NCI-H748 (cell line): ENCODE data around the gene DLX1.
A peak's percentile ranks its signal among the peaks of the same experiment; 100 is the strongest.

ENCODE experiments used
- DNase-seq: peaks from one replicate; lab custom pipeline; 2025; ENCODE audit not compliant: unreplicated experiment; lab: John Stamatoyannopoulos, UW

The DLX1 gene

GRCh38 chr2:172086241-172087206 is 1.2 kb downstream of the DLX1 start:
- DNase-seq = peak; percentile 82

GRCh38 chr2:172087207-172087779 is 2.0 kb downstream of the DLX1 start:
- no peak for DNase-seq

- no peak for DNase-seq
Measured at GRCh38 chr2:172087780-172088244, 2.5 kb downstream of the DLX1 start.

- peak; percentile 51 for DNase-seq
Measured at GRCh38 chr2:172088245-172089004, 3.1 kb downstream of the DLX1 start.

GRCh38 chr2:172089005-172089504 is 3.7 kb downstream of the DLX1 start:
- no peak for DNase-seq

- no peak for DNase-seq
Measured at GRCh38 chr2:172089633-172090032, 4.3 kb downstream of the DLX1 start.

- DNase-seq = peak; percentile 32
Measured at GRCh38 chr2:172090044-172090961, 5.0 kb downstream of the DLX1 start.

GRCh38 chr2:172091000-172091641 is 5.8 kb downstream of the DLX1 start:
- DNase-seq = no peak

GRCh38 chr2:172091761-172092566 is 6.7 kb downstream of the DLX1 start:
- peak; percentile 98 for DNase-seq

GRCh38 chr2:172092716-172093415 is 7.6 kb downstream of the DLX1 start:
- peak; percentile 79 for DNase-seq

GRCh38 chr2:172093416-172094293 is 8.3 kb downstream of the DLX1 start:
- peak; percentile 67 for DNase-seq

- DNase-seq = peak; percentile 66
Measured at GRCh38 chr2:172094294-172095145, 9.2 kb downstream of the DLX1 start.

GRCh38 chr2:172095146-172095904 is 10.0 kb downstream of the DLX1 start:
- peak; percentile 76 for DNase-seq

- DNase-seq = peak; percentile 65
Measured at GRCh38 chr2:172095905-172096625, 10.8 kb downstream of the DLX1 start.
